IPS DF 19.7 (cell line): ENCODE results near the gene TCF23.
"Not testable (repeated sequence)": the region's sequence is repeated elsewhere in the genome, so short reads cannot be mapped to it uniquely, and the experiment has no call there.

Source experiments
- DNase-seq: peaks from one replicate; pipeline ENCODE4 v3.0.0-alpha.2; 2013; ENCODE audit warnings: low read depth, low spot score

The TCF23 gene

GRCh38 chr2:27154488-27154887 lies 5.7 kb downstream of the TCF23 start:
- no peak for DNase-seq

- DNase-seq: no peak
Observed at GRCh38 chr2:27155069-27155520, 6.3 kb downstream of the TCF23 start.

- DNase-seq: no peak
Observed at GRCh38 chr2:27158468-27158867, 9.7 kb downstream of the TCF23 start.

- DNase-seq: no peak
Observed at GRCh38 chr2:27159271-27159670, 10.5 kb downstream of the TCF23 start.

- DNase-seq: no peak
Observed at GRCh38 chr2:27160191-27160590, 11.4 kb downstream of the TCF23 start.

- DNase-seq: no peak
Observed at GRCh38 chr2:27162151-27163121, 13.6 kb downstream of the TCF23 start.

GRCh38 chr2:27164960-27165763 lies 16.4 kb downstream of the TCF23 start:
- no peak for DNase-seq

- no peak for DNase-seq
Observed at GRCh38 chr2:27170581-27171337, 22.0 kb downstream of the TCF23 start.

- DNase-seq: no peak
Observed at GRCh38 chr2:27171351-27171848, 22.6 kb downstream of the TCF23 start.

- no peak for DNase-seq
Observed at GRCh38 chr2:27174638-27175037, 25.8 kb downstream of the TCF23 start.

- no peak for DNase-seq
Observed at GRCh38 chr2:27175330-27175729, 26.5 kb downstream of the TCF23 start.

GRCh38 chr2:27175781-27176180 lies 27.0 kb downstream of the TCF23 start:
- DNase-seq: not testable (repeated sequence)

GRCh38 chr2:27177441-27178351 lies 28.9 kb downstream of the TCF23 start:
- no peak for DNase-seq

GRCh38 chr2:27178469-27178868 lies 29.7 kb downstream of the TCF23 start:
- no peak for DNase-seq

- no peak for DNase-seq
Observed at GRCh38 chr2:27179344-27180000, 30.7 kb downstream of the TCF23 start.

GRCh38 chr2:27182346-27182745 lies 33.5 kb downstream of the TCF23 start:
- no peak for DNase-seq

GRCh38 chr2:27184115-27184514 lies 35.3 kb downstream of the TCF23 start:
- no peak for DNase-seq

- DNase-seq: no peak
Observed at GRCh38 chr2:27185331-27186026, 36.7 kb downstream of the TCF23 start.

- DNase-seq: no peak
Observed at GRCh38 chr2:27186613-27187345, 38.0 kb downstream of the TCF23 start.
